B cell (primary cell): Measurements from ENCODE around the gene ITGB3.

ENCODE experiments used
- CTCF ChIP-seq: fragments of 200-600 bp; IDR thresholded peaks from one replicate; pipeline ENCODE4 v1.8.0; 2022; ENCODE audit warnings: antibody characterized with exemption, mild to moderate bottlenecking
- EZH2 ChIP-seq: IDR thresholded peaks from 2 replicates; pipeline ENCODE4 v1.6.1; 2012; ENCODE audit warnings: borderline replicate concordance, low read depth, mild to moderate bottlenecking, moderate library complexity, low read length; ENCODE audit not compliant: insufficient read depth, poor library complexity, severe bottlenecking

GRCh38 chr17:47230864-47231263 is 22.8 kb upstream of the ITGB3 start:
- TF ChIP-seq EZH2: no peak
- TF ChIP-seq CTCF: no peak
